ENCODE data around the gene MYH7B. TPM values are rescaled to one million over a fixed set of nuclear protein-coding genes. Genes with fewer than 3 reads are reported as not detected.

The MYH7B gene
- total RNA-seq, 1 donor from 2014 or later: 1.3 TPM

DNA sequence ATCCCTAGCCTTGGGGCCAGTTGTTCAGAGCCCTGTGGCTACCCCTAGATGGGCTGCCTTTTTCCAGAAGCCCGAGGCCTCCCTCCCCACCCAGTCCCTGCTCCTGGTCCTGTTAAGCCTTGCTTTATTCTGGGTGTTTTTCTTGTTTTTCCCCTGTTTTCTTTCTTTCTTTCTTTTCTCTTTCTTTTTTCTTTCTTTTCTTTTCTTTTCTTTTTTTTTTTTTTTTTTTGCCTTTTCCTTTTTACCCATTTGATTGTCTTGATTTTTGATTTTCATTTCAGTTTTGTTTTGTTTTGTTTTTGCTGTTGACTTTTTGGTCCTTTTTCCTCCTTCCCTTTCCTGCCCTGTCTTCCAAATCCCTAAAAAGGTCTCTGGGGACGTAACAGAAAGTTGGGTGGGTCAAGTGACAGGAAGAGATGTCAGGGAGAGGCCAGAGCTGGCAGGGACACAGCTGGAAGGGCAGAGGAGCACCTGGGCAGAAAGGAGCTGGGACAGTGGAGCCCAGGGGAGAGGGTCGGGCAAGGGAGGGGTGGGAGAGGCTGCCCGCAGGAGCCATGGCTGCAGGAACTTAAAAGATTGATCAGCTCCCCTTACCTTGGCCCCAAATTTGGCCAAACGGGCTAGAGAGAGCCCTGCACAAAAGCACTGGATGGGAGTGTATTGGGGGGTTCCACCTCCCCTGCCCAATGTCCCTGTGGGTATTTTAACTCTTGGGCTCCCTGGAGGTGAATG is 27.6 kb downstream of the MYH7B start:
- H3K27me3 Mint-ChIP-seq (ENCODE audit: low read depth): peaks cover 28% of the 10 kb centered on the region
- H3K4me3 Mint-ChIP-seq: no peak overlapping the region
- no peak for DNase-seq (ENCODE audit: low spot score in 2 of 2, unreplicated experiment in 2 of 2)
- no peak overlapping the region for H3K27ac Mint-ChIP-seq
- TF ChIP-seq, protein P1, sequence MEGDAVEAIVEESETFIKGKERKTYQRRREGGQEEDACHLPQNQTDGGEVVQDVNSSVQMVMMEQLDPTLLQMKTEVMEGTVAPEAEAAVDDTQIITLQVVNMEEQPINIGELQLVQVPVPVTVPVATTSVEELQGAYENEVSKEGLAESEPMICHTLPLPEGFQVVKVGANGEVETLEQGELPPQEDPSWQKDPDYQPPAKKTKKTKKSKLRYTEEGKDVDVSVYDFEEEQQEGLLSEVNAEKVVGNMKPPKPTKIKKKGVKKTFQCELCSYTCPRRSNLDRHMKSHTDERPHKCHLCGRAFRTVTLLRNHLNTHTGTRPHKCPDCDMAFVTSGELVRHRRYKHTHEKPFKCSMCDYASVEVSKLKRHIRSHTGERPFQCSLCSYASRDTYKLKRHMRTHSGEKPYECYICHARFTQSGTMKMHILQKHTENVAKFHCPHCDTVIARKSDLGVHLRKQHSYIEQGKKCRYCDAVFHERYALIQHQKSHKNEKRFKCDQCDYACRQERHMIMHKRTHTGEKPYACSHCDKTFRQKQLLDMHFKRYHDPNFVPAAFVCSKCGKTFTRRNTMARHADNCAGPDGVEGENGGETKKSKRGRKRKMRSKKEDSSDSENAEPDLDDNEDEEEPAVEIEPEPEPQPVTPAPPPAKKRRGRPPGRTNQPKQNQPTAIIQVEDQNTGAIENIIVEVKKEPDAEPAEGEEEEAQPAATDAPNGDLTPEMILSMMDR (IDR thresholded peaks at IDR 0.05; ENCODE audit: unreplicated experiment): no peak
- H3K4me1 Mint-ChIP-seq: peaks cover 3% of the 10 kb centered on the region
- no peaks in the 10 kb centered on the region for H3K36me3 Mint-ChIP-seq
- no peaks in the 10 kb centered on the region for H3K9me3 Mint-ChIP-seq

DNA sequence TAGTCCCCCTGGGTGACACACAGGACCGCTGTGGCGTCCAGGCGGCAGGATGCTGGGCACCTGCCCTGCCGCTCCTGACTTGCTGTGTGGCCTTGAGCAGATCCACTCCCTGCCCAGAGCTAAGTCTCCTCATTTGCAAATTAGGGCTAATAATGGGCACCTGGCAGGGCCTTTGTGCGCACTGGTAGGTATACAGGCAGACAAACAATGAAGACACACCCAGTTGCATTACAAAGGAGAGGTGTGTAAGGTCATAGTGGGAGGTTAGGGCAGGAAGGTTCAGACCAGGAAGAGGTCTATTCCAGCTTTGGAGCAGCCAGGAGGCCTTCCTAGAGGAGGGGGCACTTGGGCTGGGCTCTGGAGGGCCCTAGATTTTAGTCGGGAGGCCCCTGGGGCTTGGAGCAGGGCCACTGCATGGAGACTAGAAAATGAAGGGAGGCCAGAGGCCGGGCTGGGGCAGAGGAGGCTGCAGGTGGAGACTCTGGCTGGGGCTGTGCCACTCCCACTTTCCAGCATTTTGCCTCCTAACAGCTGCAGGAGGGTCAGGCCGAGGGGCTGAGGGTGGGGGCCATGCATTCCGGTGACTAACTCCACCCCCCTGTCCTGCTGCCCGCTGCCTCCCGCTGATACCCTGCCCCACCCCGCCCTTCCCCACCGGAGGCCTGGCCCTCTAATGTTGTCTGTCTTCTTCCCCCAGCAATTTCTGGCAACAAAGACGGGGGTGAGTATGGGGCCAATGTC is 28.5 kb downstream of the MYH7B start:
- TF ChIP-seq, protein P1 (IDR thresholded peaks at IDR 0.05; ENCODE audit: unreplicated experiment): no peak
- DNase-seq (ENCODE audit: low spot score in 2 of 2, unreplicated experiment in 2 of 2): no peak
- H3K4me3 Mint-ChIP-seq: no peak overlapping the region

DNA sequence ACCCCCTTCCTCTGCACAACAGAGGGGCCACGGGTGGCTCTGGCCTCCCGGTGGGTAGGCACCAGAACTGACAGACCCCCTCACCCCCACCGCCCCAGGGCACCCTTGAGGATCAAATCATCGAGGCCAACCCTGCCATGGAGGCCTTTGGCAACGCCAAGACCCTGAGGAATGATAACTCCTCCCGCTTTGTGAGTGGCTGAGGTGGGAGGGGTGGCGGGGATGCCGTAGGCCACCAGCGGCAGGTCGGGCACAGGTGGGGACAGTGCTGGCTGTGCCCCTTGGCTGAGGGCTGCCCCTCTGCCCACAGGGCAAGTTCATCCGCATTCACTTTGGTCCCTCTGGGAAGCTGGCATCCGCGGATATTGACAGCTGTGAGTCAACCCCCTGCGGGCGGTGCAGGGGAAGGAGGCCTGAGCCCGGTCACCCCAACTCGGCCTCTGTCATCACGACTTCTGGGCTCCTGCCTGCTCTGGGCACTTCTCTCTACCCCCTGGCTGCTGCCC is 29.1 kb downstream of the MYH7B start:
- Mint-ChIP-seq H3K4me3 (no peak overlapping the region), H3K4me1 (peaks cover 3% of the 10 kb centered on the region), H3K27ac (no peak overlapping the region)

More for the DNA sequence above, 28.5 kb downstream of the MYH7B start:
- Mint-ChIP-seq H3K9me3 (no peaks in the 10 kb centered on the region), H3K36me3 (no peaks in the 10 kb centered on the region), H3K4me1 (peaks cover 3% of the 10 kb centered on the region), H3K27me3 (ENCODE audit: low read depth) (peaks cover 28% of the 10 kb centered on the region), H3K27ac (no peak overlapping the region)

DNA sequence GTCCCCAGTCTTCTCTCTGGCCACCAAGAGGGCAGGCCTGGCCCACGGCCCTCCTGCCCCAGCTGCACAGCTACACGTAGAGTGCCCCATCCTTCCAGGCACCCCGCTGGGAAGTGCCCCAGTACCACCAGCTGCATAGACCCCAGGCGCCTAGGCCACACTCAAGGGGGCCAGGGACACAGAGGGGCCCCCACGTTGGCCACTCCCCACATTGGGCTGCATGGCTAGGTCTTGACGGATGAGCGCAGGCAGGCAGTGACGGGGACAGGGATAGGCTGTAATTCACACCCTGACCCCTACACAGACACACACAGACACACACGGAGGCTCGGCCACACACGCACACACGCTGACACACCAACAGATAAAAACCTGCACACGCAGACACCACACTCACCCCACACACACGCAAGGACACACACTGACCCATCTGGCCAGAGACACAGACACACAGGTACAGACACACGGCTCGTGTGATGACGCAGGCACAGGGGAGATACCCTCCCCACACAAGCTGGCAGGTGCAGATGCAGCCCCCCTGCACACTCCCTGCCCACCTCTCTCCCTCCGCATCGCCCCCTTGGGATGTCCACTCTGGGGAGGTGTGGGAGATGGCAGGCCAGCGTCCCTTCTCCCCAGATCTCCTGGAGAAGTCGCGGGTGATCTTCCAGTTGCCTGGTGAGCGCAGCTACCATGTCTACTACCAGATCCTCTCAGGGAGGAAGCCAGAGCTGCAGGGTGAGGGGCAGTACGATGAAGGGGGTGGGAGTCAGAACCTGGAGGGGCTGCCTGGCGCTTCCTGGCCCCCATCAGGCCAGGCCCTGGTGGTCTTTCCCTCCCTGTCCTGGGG is 30.0 kb downstream of the MYH7B start:
- no peaks in the 10 kb centered on the region for H3K9me3 Mint-ChIP-seq
- peaks cover 28% of the 10 kb centered on the region for H3K27me3 Mint-ChIP-seq (ENCODE audit: low read depth)
- no peak overlapping the region for H3K27ac Mint-ChIP-seq
- TF ChIP-seq, protein P1 (IDR thresholded peaks at IDR 0.05; ENCODE audit: unreplicated experiment): no peak
- H3K4me3 Mint-ChIP-seq: no peak overlapping the region
- no peak for DNase-seq (ENCODE audit: low spot score in 2 of 2, unreplicated experiment in 2 of 2)
- H3K4me1 Mint-ChIP-seq: peaks cover 3% of the 10 kb centered on the region
- no peaks in the 10 kb centered on the region for H3K36me3 Mint-ChIP-seq

More for the DNA sequence above, 29.1 kb downstream of the MYH7B start:
- Mint-ChIP-seq H3K36me3 (no peaks in the 10 kb centered on the region), H3K9me3 (no peaks in the 10 kb centered on the region), H3K27me3 (ENCODE audit: low read depth) (peaks cover 28% of the 10 kb centered on the region)
- DNase-seq (ENCODE audit: low spot score in 2 of 2, unreplicated experiment in 2 of 2): no peak
- TF ChIP-seq, protein P1 (IDR thresholded peaks at IDR 0.05; ENCODE audit: unreplicated experiment): no peak
